H1 (cell line): Measurements from ENCODE around the gene LDHAL6A. TPM values are rescaled to one million over a fixed set of nuclear protein-coding genes. Genes with fewer than 3 reads are reported as not detected.

Source experiments
- CTCF ChIA-PET: fragments of 300-600 bp; sonication (Branson Sonifier 250); formaldehyde crosslinking; loops from one replicate; lab custom pipeline; 2021; ENCODE audit not compliant: partially characterized antibody; lab: Charles Lee
- POLR2A ChIA-PET: fragments of 300-600 bp; sonication (Branson Sonifier 250); formaldehyde crosslinking; loops from one replicate; lab custom pipeline; 2021; ENCODE audit warnings: inconsistent platforms; ENCODE audit not compliant: partially characterized antibody; lab: Charles Lee
- DNase-seq, 2 experiments: peaks; one replicate each; pipeline versions ENCODE4 v3.0.0 to v3.0.0-alpha.2; 2010 to 2022; ENCODE audit warnings: low spot score in 2 of 2, low read depth in 1 of 2, mixed read lengths in 1 of 2
- FAIRE-seq: peaks from 2 replicates; lab custom pipeline; 2011; peaks lifted over from hg19 to GRCh38; lab: Jason Lieb, UNC
- H2AFZ ChIP-seq: 2 replicates; pipeline ENCODE4 v1.8.1; 2012; ENCODE audit warnings: low read length, inconsistent platforms
- H2AK5ac ChIP-seq: 2 replicates; pipeline ENCODE4 v1.6.1; 2013; ENCODE audit warnings: low read depth, low read length
- H2BK120ac ChIP-seq: replicated peaks from 2 replicates; pipeline ENCODE3; 2013; ENCODE audit warnings: low read depth, low read length, inconsistent platforms
- H2BK12ac ChIP-seq: 2 replicates; pipeline ENCODE4 v1.6.1; 2013; ENCODE audit warnings: low read depth, low read length
- H2BK15ac ChIP-seq: 2 replicates; pipeline ENCODE4 v1.6.1; 2013; ENCODE audit warnings: low read length
- H2BK20ac ChIP-seq: 2 replicates; pipeline ENCODE4 v1.6.1; 2013; ENCODE audit warnings: low read length
- H2BK5ac ChIP-seq: 2 replicates; pipeline ENCODE4 v1.6.1; 2013; ENCODE audit warnings: low read depth, low read length
- H3K14ac ChIP-seq: 2 replicates; pipeline ENCODE4 v1.6.1; 2013; ENCODE audit warnings: inconsistent platforms; ENCODE audit not compliant: insufficient read length
- H3K18ac ChIP-seq: 2 replicates; pipeline ENCODE4 v1.6.1; 2013; ENCODE audit warnings: low read length; ENCODE audit errors: extremely low read depth
- H3K23ac ChIP-seq: 2 replicates; pipeline ENCODE4 v1.6.1; 2013; ENCODE audit warnings: inconsistent platforms; ENCODE audit not compliant: insufficient read length
- H3K23me2 ChIP-seq: 2 replicates; pipeline ENCODE4 v1.6.1; 2013; ENCODE audit warnings: low read depth, low read length
- H3K27ac ChIP-seq: 2 replicates; pipeline ENCODE4 v1.6.1; 2011; ENCODE audit warnings: low read depth, low read length, inconsistent platforms
- H3K27me3 ChIP-seq, 4 experiments: replicated peaks in 1 of 4; 1 replicate in 1 of 4; 2 replicates in 3 of 4; pipeline versions ENCODE4 v1.6.1 to v1.8.1; 2011 to 2013; ENCODE audit warnings: low read length in 3 of 4, mild to moderate bottlenecking in 3 of 4, inconsistent platforms in 2 of 4, mixed read lengths in 2 of 4, moderate library complexity in 1 of 4; ENCODE audit not compliant: control insufficient read depth in 3 of 4, insufficient read depth in 3 of 4; ENCODE audit errors: extremely low read depth in 1 of 4
- H3K36me3 ChIP-seq, 4 experiments: 2 replicates each; pipeline versions ENCODE4 v1.6.1 to v1.8.1; 2011 to 2013; ENCODE audit warnings: mild to moderate bottlenecking in 4 of 4, low read length in 3 of 4, moderate library complexity in 2 of 4, control low read depth in 1 of 4, inconsistent platforms in 1 of 4; ENCODE audit not compliant: insufficient read depth in 4 of 4, control insufficient read depth in 2 of 4
- H3K4ac ChIP-seq: replicated peaks from 2 replicates; pipeline ENCODE3; 2013; ENCODE audit warnings: low read length, low read depth, mixed read lengths, inconsistent platforms; ENCODE audit not compliant: insufficient read length
- H3K4me1 ChIP-seq, 4 experiments: replicated peaks in 1 of 4; 1 replicate in 1 of 4; 2 replicates in 3 of 4; pipeline versions ENCODE4 v1.6.1 to v1.8.1; 2011 to 2013; ENCODE audit warnings: low read length in 3 of 4, inconsistent platforms in 2 of 4, mixed read lengths in 1 of 4; ENCODE audit not compliant: insufficient read depth in 4 of 4, control insufficient read depth in 3 of 4
- H3K4me2 ChIP-seq, 2 experiments: 2 replicates each; pipeline versions ENCODE4 v1.6.1 to v1.8.1; 2011 to 2013; ENCODE audit warnings: low read depth in 2 of 2, low read length in 2 of 2, control low read depth in 1 of 2, inconsistent platforms in 1 of 2, mild to moderate bottlenecking in 1 of 2; ENCODE audit not compliant: insufficient read depth in 1 of 2
- H3K4me3 ChIP-seq, 4 experiments: fragments of 200-600, 300-600 bp in 1 of 4; sonication (generic), shearing (Covaris generic), sonication (Bioruptor Twin) in 1 of 4; 2 replicates each; pipeline versions ENCODE4 v1.5.1 to v1.8.1; 2011 to 2016; ENCODE audit warnings: low read length in 4 of 4, low read depth in 3 of 4, control low read depth in 2 of 4, inconsistent platforms in 2 of 4, mild to moderate bottlenecking in 2 of 4, mixed read lengths in 1 of 4, moderate library complexity in 1 of 4; ENCODE audit not compliant: insufficient read depth in 2 of 4; ENCODE audit errors: extremely low read depth in 1 of 4
- H3K56ac ChIP-seq: replicated peaks from 2 replicates; pipeline ENCODE3; 2013; ENCODE audit warnings: low read depth, mild to moderate bottlenecking, mixed read lengths, low read length, inconsistent platforms; ENCODE audit not compliant: insufficient read length
- H3K79me1 ChIP-seq: 2 replicates; pipeline ENCODE4 v1.6.1; 2013; ENCODE audit warnings: low read depth, low read length, control low read depth
- H3K79me2 ChIP-seq, 2 experiments: 2 replicates each; pipeline versions ENCODE4 v1.6.1 to v1.8.1; 2012 to 2013; ENCODE audit warnings: low read length in 2 of 2, mild to moderate bottlenecking in 2 of 2, inconsistent platforms in 1 of 2; ENCODE audit not compliant: insufficient read depth in 2 of 2, control insufficient read depth in 1 of 2
- H3K9ac ChIP-seq, 4 experiments: replicated peaks in 1 of 4; 1 replicate in 1 of 4; 2 replicates in 3 of 4; pipeline versions ENCODE4 v1.6.1 to v1.8.1; 2011 to 2013; ENCODE audit warnings: low read depth in 3 of 4, low read length in 3 of 4, control low read depth in 2 of 4, mild to moderate bottlenecking in 2 of 4, moderate library complexity in 2 of 4, inconsistent platforms in 1 of 4; ENCODE audit errors: extremely low read depth in 1 of 4
- H3K9me3 ChIP-seq, 2 experiments: 2 replicates each; pipeline versions ENCODE4 v1.6.1 to v1.8.1; 2012 to 2013; ENCODE audit warnings: mild to moderate bottlenecking in 2 of 2, moderate library complexity in 2 of 2, control low read depth in 1 of 2, inconsistent platforms in 1 of 2, low read depth in 1 of 2, low read length in 1 of 2, mixed read lengths in 1 of 2; ENCODE audit not compliant: insufficient read depth in 2 of 2
- H4K20me1 ChIP-seq, 2 experiments: replicated peaks in 1 of 2; 2 replicates each; pipeline versions ENCODE3 to v1.8.1; 2011 to 2013; ENCODE audit warnings: inconsistent platforms in 2 of 2, low read length in 2 of 2, mild to moderate bottlenecking in 1 of 2; ENCODE audit not compliant: insufficient read depth in 2 of 2, control insufficient read depth in 1 of 2
- H4K5ac ChIP-seq: 2 replicates; pipeline ENCODE4 v1.6.1; 2013; ENCODE audit warnings: low read length, low read depth, mixed read lengths, inconsistent platforms; ENCODE audit not compliant: insufficient read length
- H4K8ac ChIP-seq: 2 replicates; pipeline ENCODE4 v1.8.0; 2013; ENCODE audit warnings: mild to moderate bottlenecking, moderate library complexity, low read length, inconsistent platforms; ENCODE audit not compliant: insufficient read depth; ENCODE audit errors: extremely low read depth
- H4K91ac ChIP-seq: replicated peaks from 2 replicates; pipeline ENCODE3; 2013; ENCODE audit warnings: low read length, mixed read lengths, inconsistent platforms; ENCODE audit not compliant: insufficient read length
- E2F6 ChIP-seq: IDR thresholded peaks from 2 replicates; pipeline ENCODE4 v1.6.1; 2012; ENCODE audit warnings: inconsistent platforms
- POU5F1 ChIP-seq: IDR thresholded peaks from 2 replicates; pipeline ENCODE4 v1.6.1; 2011; ENCODE audit warnings: low read depth, mild to moderate bottlenecking, low read length, moderate library complexity
- RAD21 ChIP-seq, 2 experiments: IDR thresholded peaks in 1 of 2; conservative IDR thresholded peaks in 1 of 2; 2 replicates each; pipeline ENCODE4 v1.6.1; 2011; ENCODE audit warnings: low read depth in 2 of 2, low read length in 2 of 2, improper control_type of control experiment in 1 of 2, inconsistent platforms in 1 of 2, mild to moderate bottlenecking in 1 of 2, moderate library complexity in 1 of 2
- RBBP5 ChIP-seq: IDR thresholded peaks from 2 replicates; pipeline ENCODE4 v1.7.1; 2012; ENCODE audit warnings: low read depth, mild to moderate bottlenecking, inconsistent platforms, low read length, moderate library complexity, borderline replicate concordance
- SUZ12 ChIP-seq: fragments of 200-600 bp; sonication (generic); IDR thresholded peaks from 2 replicates; pipeline ENCODE4 v1.6.1; 2012; ENCODE audit warnings: mild to moderate bottlenecking, inconsistent platforms, low read length, moderate library complexity, mixed read lengths
- WGBS, 2 experiments: shearing (Covaris generic) in 1 of 2; methylation state at CpG; one replicate each; pipeline versions ENCODE4 v1.1.6 to v1.1.7; 2013 to 2015; ENCODE audit warnings: low lambda C conversion rate in 2 of 2, mixed read lengths in 2 of 2, inconsistent platforms in 1 of 2, low coverage in 1 of 2, missing lambda C conversion rate in 1 of 2; ENCODE audit not compliant: insufficient replicate concordance in 2 of 2, insufficient coverage in 1 of 2, insufficient read length in 1 of 2; ENCODE audit errors: extremely low coverage in 1 of 2, missing lambda C conversion rate in 1 of 2; 5-methylcytosine and 5-hydroxymethylcytosine counted together
- long read RNA-seq, 2 experiments: library from RNA in 1 of 2; library from capped mRNA in 1 of 2; stranded (forward); transcript quantifications; one replicate each; pipeline ENCODE4 v2.0.0, GENCODE V29; 2021; ENCODE audit warnings: inconsistent platforms in 1 of 2
- polyA minus RNA-seq, 3 experiments: library from RNA; depleted of rRNA, polyadenylated mRNA; stranded (reverse); fragments of >200 nt; gene quantifications; 1 replicate in 2 of 3; 2 replicates in 1 of 3; pipeline ENCODE4 v1.2.3, GENCODE V29; 2011
- polyA plus RNA-seq, 7 experiments: library from polyadenylated mRNA; depleted of rRNA in 3 of 7; stranded (reverse) in 5 of 7; unstranded in 2 of 7; fragments of >200 nt in 5 of 7; fragments of 200-250 nt in 2 of 7; gene quantifications; 1 replicate in 5 of 7; 2 replicates in 1 of 7; 4 replicates in 1 of 7; pipeline versions ENCODE4 v1.2.1 to v1.2.3, GENCODE V29; 2011 to 2013; ENCODE audit warnings: missing spikeins in 2 of 7, mixed read lengths in 2 of 7
- total RNA-seq: library from RNA; stranded (reverse); fragmentation: NEBNext Ultra II Directional; extraction: Animal tissue kit (Norgen Biotek cat#: 25700); gene quantifications from 2 replicates; pipeline ENCODE4 v1.2.1, GENCODE V29; 2021
- TF ChIP-seq, protein P1 (sequence below), 3 experiments: IDR thresholded peaks; 1 replicate in 2 of 3; 2 replicates in 1 of 3; pipeline versions ENCODE4 v1.5.1 to v1.6.1; 2011; ENCODE audit warnings: low read length in 3 of 3, mild to moderate bottlenecking in 3 of 3, inconsistent platforms in 2 of 3, low read depth in 1 of 3, moderate library complexity in 1 of 3; ENCODE audit not compliant: insufficient read depth in 1 of 3; ENCODE audit errors: control extremely low read depth in 1 of 3

LDHAL6A gene
- total RNA-seq (not detected in 2 replicates), polyA plus RNA-seq (2011; rRNA removed) (not detected in 2 replicates), polyA minus RNA-seq (2011; rRNA and poly(A)+ RNA removed) (0.09 TPM in 1 of 2 replicates, not detected in the other)
- not detected for polyA plus RNA-seq (2011; cell fraction: cytosol; rRNA removed)
- not detected for polyA plus RNA-seq (2011; cell fraction: nucleus; rRNA removed)
- polyA plus RNA-seq (2012, experiment 1 of 2): not detected in 4 replicates
- not detected for polyA plus RNA-seq (2012, experiment 2 of 2)
- polyA plus RNA-seq (2013, experiment 1 of 2): 0.08 TPM
- polyA plus RNA-seq (2013, experiment 2 of 2): not detected
- polyA minus RNA-seq (2011; cell fraction: cytosol; rRNA and poly(A)+ RNA removed): not detected
- not detected for polyA minus RNA-seq (2011; cell fraction: nucleus; rRNA and poly(A)+ RNA removed)
- long read RNA-seq, experiment 1: 0 reads
- long read RNA-seq, experiment 2: 0 reads

- no peak within 1 kb of the TSS for H4K91ac ChIP-seq
- no peak within 1 kb of the TSS for H2BK120ac ChIP-seq
- H3K27ac ChIP-seq: no peak within 1 kb of the TSS
- no peak within 1 kb of the TSS for H2AK5ac ChIP-seq
- no peak within 1 kb of the TSS for H4K5ac ChIP-seq
- H3K9me3 ChIP-seq: no peaks in the 10 kb centered on the region
- DNase-seq: peak in 1 of 2 experiments; percentile 53
- H3K14ac ChIP-seq: no peak within 1 kb of the TSS
- H3K4ac ChIP-seq: no peak within 1 kb of the TSS
- CTCF ChIA-PET: interaction anchor here (0.5 to 1.9 kb wide), 4 partner anchors 10 to 52 kb away, joined by 3 to 6 read pairs (median 4); no protein-coding TSS in a partner anchor
- no peak within 1 kb of the TSS for H3K4me3 ChIP-seq
- H2BK5ac ChIP-seq: no peak within 1 kb of the TSS
- no peaks in the 10 kb centered on the region for H3K36me3 ChIP-seq
- H3K9ac ChIP-seq: no peak within 1 kb of the TSS
- H3K27me3 ChIP-seq: no peaks in the 10 kb centered on the region
- no peak within 1 kb of the TSS for H3K18ac ChIP-seq
- H3K56ac ChIP-seq: no peak within 1 kb of the TSS
- no peaks in the 10 kb centered on the region for H3K4me1 ChIP-seq
- POLR2A ChIA-PET: interaction anchor here (0.7 to 1.1 kb wide), 3 partner anchors 71 to 179 kb away, joined by 3 to 4 read pairs (median 3); partner anchors contain the start of genes SPTY2D1 and TSG101
- H3K23ac ChIP-seq: no peak within 1 kb of the TSS
- H4K20me1 ChIP-seq: no peaks in the 10 kb centered on the region
- H2BK12ac ChIP-seq: 0 out of 2 replicates have a peak within 1 kb of the TSS, but pooled peaks have one; percentile 4
- H3K4me2 ChIP-seq: no peak within 1 kb of the TSS
- H2BK15ac ChIP-seq: no peak within 1 kb of the TSS
- no peak within 1 kb of the TSS for H2AFZ ChIP-seq
- peak within 1 kb of the TSS; percentile 51 for H4K8ac ChIP-seq
- WGBS, 2 experiments: 93% methylated on average over 28 of the region's 47 CpGs; no CpG with 5 or more reads in 1 of the 2 experiments
- no peak within 1 kb of the TSS for H2BK20ac ChIP-seq
- H3K23me2 ChIP-seq: no peaks in the 10 kb centered on the region
- FAIRE-seq: no peak
- H3K79me1 ChIP-seq: no peaks in the 10 kb centered on the region
- H3K79me2 ChIP-seq: no peaks in the 10 kb centered on the region
- peak in 1 of 2 experiments; percentile 16; a peak in 1 of 4 replicates for TF ChIP-seq RAD21 (IDR thresholded peaks at IDR 0.05 in 1 of 2, conservative IDR thresholded peaks at IDR 0.05 in 1 of 2; ENCODE audit: low read depth in 2 of 2, low read length in 2 of 2)
- TF ChIP-seq SUZ12: no peak
- TF ChIP-seq, protein P1, sequence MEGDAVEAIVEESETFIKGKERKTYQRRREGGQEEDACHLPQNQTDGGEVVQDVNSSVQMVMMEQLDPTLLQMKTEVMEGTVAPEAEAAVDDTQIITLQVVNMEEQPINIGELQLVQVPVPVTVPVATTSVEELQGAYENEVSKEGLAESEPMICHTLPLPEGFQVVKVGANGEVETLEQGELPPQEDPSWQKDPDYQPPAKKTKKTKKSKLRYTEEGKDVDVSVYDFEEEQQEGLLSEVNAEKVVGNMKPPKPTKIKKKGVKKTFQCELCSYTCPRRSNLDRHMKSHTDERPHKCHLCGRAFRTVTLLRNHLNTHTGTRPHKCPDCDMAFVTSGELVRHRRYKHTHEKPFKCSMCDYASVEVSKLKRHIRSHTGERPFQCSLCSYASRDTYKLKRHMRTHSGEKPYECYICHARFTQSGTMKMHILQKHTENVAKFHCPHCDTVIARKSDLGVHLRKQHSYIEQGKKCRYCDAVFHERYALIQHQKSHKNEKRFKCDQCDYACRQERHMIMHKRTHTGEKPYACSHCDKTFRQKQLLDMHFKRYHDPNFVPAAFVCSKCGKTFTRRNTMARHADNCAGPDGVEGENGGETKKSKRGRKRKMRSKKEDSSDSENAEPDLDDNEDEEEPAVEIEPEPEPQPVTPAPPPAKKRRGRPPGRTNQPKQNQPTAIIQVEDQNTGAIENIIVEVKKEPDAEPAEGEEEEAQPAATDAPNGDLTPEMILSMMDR (IDR thresholded peaks at IDR 0.05; ENCODE audit: control extremely low read depth in 1 of 3, insufficient read depth in 1 of 3, low read depth in 1 of 3, low read length in 3 of 3): peak in 2 of 3 experiments; percentile 23 to 33; a peak in 2 of 4 replicates
- TF ChIP-seq RBBP5: no peak
- TF ChIP-seq POU5F1: no peak
- peak; percentile 87 for TF ChIP-seq E2F6
These were observed at the start of gene LDHAL6A for GRCh38 chr11:18455686-18456372. TSS of gene LDHAL6A (plus strand) at chr11:18455856. CDS start at chr11:18456681, 825 bp downstream.
